Measurements from ENCODE around the gene OR10G3.

The OR10G3 gene

GRCh38 chr14:21543963-21544362 is 35.9 kb downstream of the OR10G3 start:
- DNase-seq (ENCODE audit: low read depth), result no peak
- TF ChIP-seq CTCF (IDR thresholded peaks at IDR 0.05; ENCODE audit: insufficient read depth, low read depth, low read length, missing control alignments), result no peak
- no peak overlapping the region for H3K4me3 ChIP-seq (ENCODE audit: low read depth, low read length)

GRCh38 chr14:21543521-21543960 is 36.3 kb downstream of the OR10G3 start:
- no peak overlapping the region for H3K4me3 ChIP-seq (ENCODE audit: low read depth, low read length)
- TF ChIP-seq CTCF (IDR thresholded peaks at IDR 0.05; ENCODE audit: insufficient read depth, low read depth, low read length, missing control alignments), result no peak
- no peak for DNase-seq (ENCODE audit: low read depth)

- TF ChIP-seq CTCF (IDR thresholded peaks at IDR 0.05; ENCODE audit: insufficient read depth, low read depth, low read length, missing control alignments), result no peak
- H3K4me3 ChIP-seq (ENCODE audit: low read depth, low read length), result no peak overlapping the region
- no peak for DNase-seq (ENCODE audit: low read depth)
Observed at GRCh38 chr14:21541413-21542074, 38.3 kb downstream of the OR10G3 start.

GRCh38 chr14:21539189-21539940 is 40.5 kb downstream of the OR10G3 start:
- no peak overlapping the region for H3K4me3 ChIP-seq (ENCODE audit: low read depth, low read length)
- no peak for DNase-seq (ENCODE audit: low read depth)
- no peak for TF ChIP-seq CTCF (IDR thresholded peaks at IDR 0.05; ENCODE audit: insufficient read depth, low read depth, low read length, missing control alignments)

GRCh38 chr14:21537090-21537424 is 42.8 kb downstream of the OR10G3 start:
- no peak for TF ChIP-seq CTCF (IDR thresholded peaks at IDR 0.05; ENCODE audit: insufficient read depth, low read depth, low read length, missing control alignments)
- DNase-seq (ENCODE audit: low read depth), result no peak
- H3K4me3 ChIP-seq (ENCODE audit: low read depth, low read length), result no peak overlapping the region

- TF ChIP-seq CTCF (IDR thresholded peaks at IDR 0.05; ENCODE audit: insufficient read depth, low read depth, low read length, missing control alignments), result no peak
- no peak overlapping the region for H3K4me3 ChIP-seq (ENCODE audit: low read depth, low read length)
- DNase-seq (ENCODE audit: low read depth), result no peak
Observed at GRCh38 chr14:21536418-21537089, 43.3 kb downstream of the OR10G3 start.
